NCI-H774 (cell line): Measurements from ENCODE around the gene SCYL1.
A peak's percentile ranks its signal among the peaks of the same experiment; 100 is the strongest.

Source experiments
- DNase-seq: peaks from one replicate; lab custom pipeline; 2025; lab: John Stamatoyannopoulos, UW

Gene SCYL1

GRCh38 chr11:65571420-65571819 lies 46.5 kb downstream of the SCYL1 start:
- no peak for DNase-seq

GRCh38 chr11:65571940-65572339 lies 47.1 kb downstream of the SCYL1 start:
- DNase-seq = peak; percentile 27

- DNase-seq = peak; percentile 78
Observed at GRCh38 chr11:65572356-65573051, 47.6 kb downstream of the SCYL1 start, which contains the start of gene FAM89B. TSS of gene FAM89B (plus strand) at chr11:65572538. CDS start at chr11:65572670, 132 bp downstream.

GRCh38 chr11:65573391-65574079 lies 48.7 kb downstream of the SCYL1 start:
- no peak for DNase-seq

- DNase-seq = peak; percentile 76
Observed at GRCh38 chr11:65574109-65574810, 49.4 kb downstream of the SCYL1 start.

- DNase-seq = peak; percentile 48
Observed at GRCh38 chr11:65574811-65575567, 50.1 kb downstream of the SCYL1 start.

GRCh38 chr11:65575568-65576231 lies 50.8 kb downstream of the SCYL1 start, which contains the start of gene EHBP1L1:
TSS of gene EHBP1L1 (plus strand) at chr11:65576053. CDS start at chr11:65576303, 250 bp downstream.
- DNase-seq = peak; percentile 75

GRCh38 chr11:65576232-65576866 lies 51.5 kb downstream of the SCYL1 start:
- no peak for DNase-seq

- no peak for DNase-seq
Observed at GRCh38 chr11:65576867-65577755, 52.2 kb downstream of the SCYL1 start.

GRCh38 chr11:65577756-65578109 lies 52.9 kb downstream of the SCYL1 start:
- no peak for DNase-seq

GRCh38 chr11:65578134-65578533 lies 53.3 kb downstream of the SCYL1 start:
- DNase-seq = no peak

GRCh38 chr11:65578667-65579066 lies 53.8 kb downstream of the SCYL1 start:
- DNase-seq = no peak

- no peak for DNase-seq
Observed at GRCh38 chr11:65579291-65579690, 54.4 kb downstream of the SCYL1 start.

GRCh38 chr11:65580031-65580692 lies 55.3 kb downstream of the SCYL1 start:
- no peak for DNase-seq

- DNase-seq = no peak
Observed at GRCh38 chr11:65580756-65581155, 55.9 kb downstream of the SCYL1 start.

GRCh38 chr11:65581928-65582327 lies 57.0 kb downstream of the SCYL1 start:
- DNase-seq = no peak

- no peak for DNase-seq
Observed at GRCh38 chr11:65583589-65583988, 58.7 kb downstream of the SCYL1 start.

GRCh38 chr11:65584106-65584505 lies 59.2 kb downstream of the SCYL1 start:
- no peak for DNase-seq

GRCh38 chr11:65584723-65585171 lies 59.9 kb downstream of the SCYL1 start:
- DNase-seq = no peak
